Chondrocyte (in vitro differentiated cells): ENCODE measurements around the gene PIGL. TPM values are rescaled to one million over a fixed set of nuclear protein-coding genes. Genes with fewer than 3 reads are reported as not detected.
A peak's percentile ranks its signal among the peaks of the same experiment; 100 is the strongest.
"Not testable (repeated sequence)": the region's sequence is repeated elsewhere in the genome, so short reads cannot be mapped to it uniquely, and the experiment has no call there.

Source experiments
- DNase-seq: peaks from one replicate; pipeline ENCODE4 v3.0.0; 2021; ENCODE audit warnings: mixed read lengths, low spot score
- H3K27ac Mint-ChIP-seq: one replicate; pipeline ENCODE4 v1.8.0; 2021; ENCODE audit warnings: mild to moderate bottlenecking, moderate library complexity, mixed read lengths; ENCODE audit not compliant: unreplicated experiment
- H3K27me3 Mint-ChIP-seq: 2 replicates; pipeline ENCODE4 v1.8.0; 2021; ENCODE audit warnings: low read depth, mixed read lengths
- H3K36me3 Mint-ChIP-seq: 2 replicates; pipeline ENCODE4 v1.8.0; 2021; ENCODE audit warnings: low read depth, mixed read lengths
- H3K4me1 Mint-ChIP-seq: 2 replicates; pipeline ENCODE4 v1.8.0; 2021; ENCODE audit warnings: low read depth, mild to moderate bottlenecking, mixed read lengths
- H3K4me3 Mint-ChIP-seq: one replicate; pipeline ENCODE4 v1.8.0; 2021; ENCODE audit warnings: mild to moderate bottlenecking, moderate library complexity, mixed read lengths; ENCODE audit not compliant: unreplicated experiment
- H3K9me3 Mint-ChIP-seq: 2 replicates; pipeline ENCODE4 v1.8.0; 2021; ENCODE audit warnings: low read depth, mixed read lengths
- total RNA-seq: library from RNA; stranded (reverse); gene quantifications from 3 replicates; pipeline ENCODE4 v1.2.1, GENCODE V29; 2021
- TF ChIP-seq, protein P1 (sequence below): fragments of 200-600 bp; sonication (generic); IDR thresholded peaks from 2 replicates; pipeline ENCODE4 v1.5.0; 2021; ENCODE audit warnings: antibody characterized with exemption, mild to moderate bottlenecking, moderate library complexity

The PIGL gene
- total RNA-seq, 1 donor from 2014 or later = 15.9 TPM

DNA sequence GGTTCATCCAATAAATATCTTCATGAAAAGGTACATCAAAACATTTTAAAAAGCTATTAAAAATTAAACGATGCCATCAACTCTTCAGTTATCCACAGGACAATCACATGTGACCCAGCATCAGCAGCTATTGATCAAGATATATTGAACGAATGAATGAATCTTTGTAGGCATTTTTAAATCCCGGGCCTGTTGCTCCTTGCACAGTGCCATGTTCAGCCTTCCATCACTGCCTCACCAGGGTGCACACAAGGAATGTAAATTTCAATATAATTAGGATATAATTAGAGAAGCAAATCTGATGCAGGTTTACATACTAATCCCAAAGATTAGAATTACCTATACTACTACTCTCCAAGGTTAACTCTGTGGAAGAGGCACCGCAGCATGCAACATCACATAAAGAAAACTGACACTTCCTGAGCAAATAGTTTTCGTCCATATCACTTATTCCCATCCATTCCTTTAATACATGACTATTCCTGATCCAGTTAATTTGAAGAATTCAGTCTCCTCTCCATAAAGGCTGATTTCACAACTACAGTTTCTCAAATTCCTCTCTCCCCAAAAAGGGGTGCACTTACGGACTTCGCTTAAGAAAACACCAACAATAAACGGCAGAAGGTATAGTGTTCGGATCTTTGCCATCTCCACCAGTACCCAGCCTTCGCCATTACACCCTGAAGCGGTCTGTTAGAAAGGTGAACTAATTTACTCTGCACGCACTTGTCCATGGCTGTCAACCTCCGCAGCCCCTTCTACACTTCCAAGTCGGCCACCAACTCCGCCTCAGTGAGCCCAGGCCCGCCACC lies 2.6 kb upstream of the PIGL start:
- Mint-ChIP-seq H3K36me3 (no peaks in the 10 kb centered on the region), H3K4me1 (peaks cover 49% of the 10 kb centered on the region), H3K4me3 (peak overlapping the region; percentile 87), H3K27me3 (no peaks in the 10 kb centered on the region), H3K9me3 (no peaks in the 10 kb centered on the region), H3K27ac (peak overlapping the region; percentile 90)
- DNase-seq = no peak
- TF ChIP-seq, protein P1, sequence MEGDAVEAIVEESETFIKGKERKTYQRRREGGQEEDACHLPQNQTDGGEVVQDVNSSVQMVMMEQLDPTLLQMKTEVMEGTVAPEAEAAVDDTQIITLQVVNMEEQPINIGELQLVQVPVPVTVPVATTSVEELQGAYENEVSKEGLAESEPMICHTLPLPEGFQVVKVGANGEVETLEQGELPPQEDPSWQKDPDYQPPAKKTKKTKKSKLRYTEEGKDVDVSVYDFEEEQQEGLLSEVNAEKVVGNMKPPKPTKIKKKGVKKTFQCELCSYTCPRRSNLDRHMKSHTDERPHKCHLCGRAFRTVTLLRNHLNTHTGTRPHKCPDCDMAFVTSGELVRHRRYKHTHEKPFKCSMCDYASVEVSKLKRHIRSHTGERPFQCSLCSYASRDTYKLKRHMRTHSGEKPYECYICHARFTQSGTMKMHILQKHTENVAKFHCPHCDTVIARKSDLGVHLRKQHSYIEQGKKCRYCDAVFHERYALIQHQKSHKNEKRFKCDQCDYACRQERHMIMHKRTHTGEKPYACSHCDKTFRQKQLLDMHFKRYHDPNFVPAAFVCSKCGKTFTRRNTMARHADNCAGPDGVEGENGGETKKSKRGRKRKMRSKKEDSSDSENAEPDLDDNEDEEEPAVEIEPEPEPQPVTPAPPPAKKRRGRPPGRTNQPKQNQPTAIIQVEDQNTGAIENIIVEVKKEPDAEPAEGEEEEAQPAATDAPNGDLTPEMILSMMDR = no peak

DNA sequence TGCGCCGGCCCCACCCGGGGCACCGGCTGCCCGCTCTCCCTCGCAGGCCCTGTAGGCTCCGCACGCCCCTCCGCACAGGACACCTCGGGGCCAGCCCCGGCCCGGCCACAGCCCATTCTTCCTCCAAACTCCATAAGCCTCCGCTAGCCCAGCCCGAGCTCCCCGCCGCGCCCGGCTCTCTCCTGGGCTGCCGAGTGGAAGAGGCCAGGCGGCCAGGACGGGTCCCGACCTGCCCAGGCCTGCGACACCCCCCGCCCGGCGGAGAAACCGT lies 2.1 kb upstream of the PIGL start:
- DNase-seq = peak; percentile 92
- no peaks in the 10 kb centered on the region for H3K27me3 Mint-ChIP-seq
- H3K4me3 Mint-ChIP-seq = peak overlapping the region; percentile 87
- TF ChIP-seq, protein P1 = no peak
- H3K27ac Mint-ChIP-seq = peak overlapping the region; percentile 90
- H3K4me1 Mint-ChIP-seq = peaks cover 49% of the 10 kb centered on the region
- H3K9me3 Mint-ChIP-seq = no peaks in the 10 kb centered on the region
- no peaks in the 10 kb centered on the region for H3K36me3 Mint-ChIP-seq

DNA sequence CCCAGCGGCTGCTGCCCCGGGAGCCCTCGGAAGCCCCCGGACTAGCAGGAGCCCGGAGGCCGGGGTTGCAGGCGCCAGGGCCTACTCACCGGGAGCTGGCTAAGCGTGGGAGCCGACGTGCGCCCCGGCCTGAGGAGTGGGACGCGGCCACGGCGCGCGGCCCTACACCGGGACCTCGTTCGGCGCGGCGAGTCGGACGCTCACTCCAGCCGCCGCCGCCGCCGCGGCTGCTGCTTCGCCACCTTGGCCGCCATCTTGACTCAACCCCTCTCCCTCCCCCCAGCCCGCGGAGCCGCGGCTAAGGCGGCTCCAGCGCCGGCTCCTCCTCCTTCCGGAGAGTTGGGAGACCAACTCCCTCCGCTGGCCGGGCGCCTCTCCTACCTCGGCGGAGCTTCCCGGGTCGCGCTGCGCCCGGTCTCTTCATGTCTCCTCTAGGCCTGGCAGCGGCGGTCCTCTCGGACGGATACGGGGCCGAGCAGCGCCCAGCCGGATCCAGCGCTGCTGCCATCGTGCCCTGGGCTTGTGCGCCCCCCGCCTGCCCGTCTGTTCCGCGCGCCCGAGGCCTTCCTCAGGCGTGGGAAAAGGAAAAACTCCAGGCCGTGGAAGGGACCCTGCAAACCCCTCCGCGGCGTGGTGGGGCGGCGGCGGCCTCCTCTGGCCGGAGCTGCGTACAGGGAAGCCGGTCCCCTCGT lies 1.6 kb upstream of the PIGL start, which contains the start of gene NCOR1:
NCOR1 (minus strand) TSS at position 262 of the 692 bp plus-strand sequence. CDS start 20,965 bp downstream, outside the sequence.
- Mint-ChIP-seq H3K27me3 (no peaks in the 10 kb centered on the region), H3K4me1 (peaks cover 49% of the 10 kb centered on the region), H3K27ac (peak within 1 kb of the TSS; percentile 90), H3K4me3 (peak within 1 kb of the TSS; percentile 87), H3K36me3 (no peaks in the 10 kb centered on the region), H3K9me3 (no peaks in the 10 kb centered on the region)
- peak; percentile 98 for DNase-seq
- TF ChIP-seq, protein P1 = peak; percentile 71

DNA sequence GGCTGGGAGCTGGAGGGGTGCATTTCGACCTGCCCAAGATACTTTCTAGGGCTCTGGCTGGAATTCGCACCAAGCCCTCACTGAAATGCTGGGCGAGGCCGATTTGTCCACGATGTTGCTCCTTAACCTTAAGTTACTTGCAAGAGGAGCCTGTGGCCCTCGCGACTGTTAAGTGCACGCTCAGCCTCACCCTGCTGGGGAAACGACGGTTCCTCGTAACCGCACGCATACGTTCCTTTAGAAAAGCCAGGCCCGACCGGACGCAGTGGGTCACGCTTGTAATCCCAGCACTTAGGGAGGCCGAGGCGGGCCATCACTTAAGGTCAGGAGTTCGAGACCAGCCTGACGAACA lies 1.1 kb upstream of the PIGL start:
- H3K27me3 Mint-ChIP-seq = no peaks in the 10 kb centered on the region
- H3K9me3 Mint-ChIP-seq = no peaks in the 10 kb centered on the region
- peak overlapping the region; percentile 87 for H3K4me3 Mint-ChIP-seq
- H3K27ac Mint-ChIP-seq = peak overlapping the region; percentile 89
- TF ChIP-seq, protein P1 = no peak
- peaks cover 49% of the 10 kb centered on the region for H3K4me1 Mint-ChIP-seq
- no peak for DNase-seq
- H3K36me3 Mint-ChIP-seq = no peaks in the 10 kb centered on the region

DNA sequence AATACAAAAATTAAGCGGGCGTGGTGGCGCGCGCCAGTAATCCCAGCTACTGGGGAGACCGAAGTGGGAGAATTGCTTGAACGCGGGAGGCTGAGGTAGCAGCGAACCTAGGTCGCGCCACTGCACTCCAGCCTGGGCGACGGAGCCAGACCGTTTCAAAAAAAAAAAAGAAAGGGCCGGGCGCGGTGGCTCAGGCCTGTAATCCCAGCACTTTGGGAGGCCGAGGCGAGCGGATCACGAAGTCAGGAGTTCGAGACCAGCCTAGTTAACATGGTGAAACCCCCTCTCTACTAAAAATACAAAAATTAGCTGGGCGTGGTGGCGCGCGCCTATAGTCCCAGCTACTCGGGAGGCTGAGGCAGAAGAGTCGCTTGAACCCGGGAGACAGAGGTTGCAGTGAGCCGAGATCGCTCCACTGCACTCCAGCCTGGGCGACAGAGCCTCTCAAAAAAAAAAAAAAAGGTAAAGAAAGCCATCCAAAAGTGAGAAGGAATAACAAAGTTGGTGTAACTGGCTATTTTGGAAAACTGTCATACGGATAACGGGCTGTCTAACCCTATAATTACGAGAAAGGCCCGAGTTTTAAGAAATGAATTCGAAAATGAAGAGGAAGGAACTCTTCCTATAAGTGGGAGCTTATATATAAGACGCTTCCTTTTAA lies 539 bp upstream of the PIGL start:
- Mint-ChIP-seq H3K4me1 (peaks cover 46% of the 10 kb centered on the region), H3K4me3 (peak overlapping the region; percentile 94), H3K27ac (peak overlapping the region; percentile 93)
- not testable (repeated sequence) for H3K27me3 Mint-ChIP-seq, H3K36me3 Mint-ChIP-seq, DNase-seq, H3K9me3 Mint-ChIP-seq
